ENCODE results near the gene SACM1L.
"Not testable (repeated sequence)": the region's sequence is repeated elsewhere in the genome, so short reads cannot be mapped to it uniquely, and the experiment has no call there.

The SACM1L gene

DNA sequence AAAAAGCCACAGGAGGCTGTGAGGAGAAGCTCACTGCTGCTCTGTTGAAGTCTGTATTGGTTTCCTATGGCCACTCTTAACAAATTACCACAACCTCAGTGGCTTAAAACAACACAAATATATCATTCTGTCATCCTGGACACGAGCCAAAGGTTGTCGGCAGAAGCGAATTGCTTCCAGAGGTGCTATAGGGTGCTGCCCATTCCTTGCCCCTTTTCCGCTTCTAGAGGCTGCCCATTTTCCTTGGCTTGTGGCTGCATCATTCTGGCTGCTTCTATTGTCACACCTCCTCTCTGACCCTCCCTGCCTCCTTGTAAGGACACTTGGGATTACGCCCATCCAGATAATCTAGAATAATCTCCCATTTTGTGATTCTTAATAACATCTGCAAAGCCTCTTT, 6.4 kb upstream of the SACM1L start:
- H3K27ac ChIP-seq (ENCODE audit: low read depth, low read length) = no peak overlapping the region
- H3K4me1 ChIP-seq (ENCODE audit: control insufficient read depth, insufficient read depth, low read length) = peaks cover 18% of the 10 kb centered on the region
- no peak overlapping the region for H3K9ac ChIP-seq (ENCODE audit: low read depth, low read length)
- H3K36me3 ChIP-seq (ENCODE audit: control insufficient read depth, insufficient read depth, low read length) = peaks cover 18% of the 10 kb centered on the region
- no peak overlapping the region for H3K4me3 ChIP-seq (ENCODE audit: low read depth, low read length)
- H3K9me3 ChIP-seq (ENCODE audit: control insufficient read depth, insufficient read depth, low read length) = 0 out of 2 replicates have a peak, but pooled peaks cover 7% of the 10 kb centered on the region
- no peaks in the 10 kb centered on the region for H3K27me3 ChIP-seq (ENCODE audit: control insufficient read depth, insufficient read depth, low read length)

DNA sequence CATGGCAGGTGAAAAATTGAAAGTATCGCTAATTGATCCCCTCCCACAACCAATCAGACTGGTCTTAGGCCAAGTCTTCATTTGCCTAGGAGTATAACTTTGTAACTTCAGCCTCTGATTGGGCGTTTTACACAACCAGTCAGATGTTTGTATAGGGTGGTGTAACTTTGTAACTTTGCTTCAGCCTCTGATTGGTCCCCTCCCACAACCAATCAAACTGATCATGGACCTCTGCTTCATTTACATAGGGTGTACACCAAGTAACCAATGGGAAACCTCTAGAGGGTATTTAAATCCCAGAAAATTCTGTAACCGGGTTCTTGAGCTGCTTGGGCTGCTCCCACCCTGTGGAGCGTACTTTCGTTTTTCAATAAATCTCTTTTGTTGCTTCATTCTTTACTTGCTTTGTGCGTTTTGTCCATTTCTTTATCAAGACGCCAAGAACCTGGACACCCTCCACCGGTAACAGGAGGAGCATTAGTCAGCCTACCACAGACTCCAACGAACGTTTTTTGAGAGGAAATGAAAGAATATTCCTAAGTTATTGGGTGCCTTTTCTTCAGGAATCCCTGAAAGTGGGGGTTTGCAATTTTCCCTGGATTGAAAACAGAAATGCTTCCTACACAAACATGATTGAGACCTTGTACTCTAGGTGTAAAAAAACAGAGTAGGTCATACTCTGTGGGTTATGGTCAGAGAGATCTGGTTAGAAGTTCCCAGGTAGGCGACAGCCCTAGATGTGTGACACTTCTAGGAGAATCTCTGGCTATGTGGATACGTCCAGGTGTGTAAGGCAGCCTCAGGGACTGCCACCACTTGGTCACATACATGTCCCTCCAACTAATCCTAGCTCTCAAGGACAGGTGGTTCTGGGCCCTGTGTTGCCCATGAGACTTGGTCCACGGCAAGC, 5.5 kb upstream of the SACM1L start:
- H3K36me3 ChIP-seq (ENCODE audit: control insufficient read depth, insufficient read depth, low read length) = peaks cover 9% of the 10 kb centered on the region
- 0 out of 2 replicates have a peak, but pooled peaks cover 7% of the 10 kb centered on the region for H3K9me3 ChIP-seq (ENCODE audit: control insufficient read depth, insufficient read depth, low read length)
- peak overlapping the region; percentile 14; the same call in 1 of the 2 replicates for H3K9ac ChIP-seq (ENCODE audit: low read depth, low read length)
- peaks cover 18% of the 10 kb centered on the region for H3K4me1 ChIP-seq (ENCODE audit: control insufficient read depth, insufficient read depth, low read length)
- no peaks in the 10 kb centered on the region for H3K27me3 ChIP-seq (ENCODE audit: control insufficient read depth, insufficient read depth, low read length)
- H3K4me3 ChIP-seq (ENCODE audit: low read depth, low read length) = no peak overlapping the region
- H3K27ac ChIP-seq (ENCODE audit: low read depth, low read length) = peak overlapping the region; percentile 67

DNA sequence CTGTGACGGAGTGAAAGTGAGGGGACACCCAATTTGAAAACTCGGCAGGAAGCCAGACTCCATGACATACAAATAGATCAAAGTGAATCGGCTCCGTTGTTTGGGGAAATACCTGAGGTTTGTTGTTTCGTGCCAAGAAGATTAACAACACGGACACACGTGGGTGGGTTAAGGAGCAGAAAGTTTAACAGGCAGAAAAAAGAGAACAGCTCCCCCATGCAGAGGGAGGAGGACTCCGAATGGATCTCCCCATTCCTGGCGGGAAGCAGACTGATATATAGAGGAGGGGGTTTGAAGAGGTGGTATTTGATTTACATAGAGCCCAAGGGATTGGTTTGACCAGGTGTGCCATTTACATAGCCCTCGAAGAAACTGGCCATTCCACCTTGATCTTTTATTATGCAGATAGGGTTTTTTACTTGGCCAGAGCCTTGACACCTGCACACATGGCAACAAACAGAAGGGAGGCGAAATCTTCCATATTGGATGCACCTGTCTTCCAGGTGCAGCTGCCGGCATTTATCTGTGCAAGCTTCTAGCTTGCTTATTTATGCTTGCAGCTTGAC, 4.8 kb upstream of the SACM1L start:
- H3K4me1 ChIP-seq (ENCODE audit: control insufficient read depth, insufficient read depth, low read length) = peaks cover 18% of the 10 kb centered on the region
- H3K36me3 ChIP-seq (ENCODE audit: control insufficient read depth, insufficient read depth, low read length) = peaks cover 6% of the 10 kb centered on the region
- 0 out of 2 replicates have a peak overlapping the region, but pooled peaks have one; percentile 3 for H3K4me3 ChIP-seq (ENCODE audit: low read depth, low read length)
- H3K27ac ChIP-seq (ENCODE audit: low read depth, low read length) = peak overlapping the region; percentile 67
- no peaks in the 10 kb centered on the region for H3K27me3 ChIP-seq (ENCODE audit: control insufficient read depth, insufficient read depth, low read length)
- 0 out of 2 replicates have a peak, but pooled peaks cover 7% of the 10 kb centered on the region for H3K9me3 ChIP-seq (ENCODE audit: control insufficient read depth, insufficient read depth, low read length)
- H3K9ac ChIP-seq (ENCODE audit: low read depth, low read length) = peak overlapping the region; percentile 14; the same call in 1 of the 2 replicates

DNA sequence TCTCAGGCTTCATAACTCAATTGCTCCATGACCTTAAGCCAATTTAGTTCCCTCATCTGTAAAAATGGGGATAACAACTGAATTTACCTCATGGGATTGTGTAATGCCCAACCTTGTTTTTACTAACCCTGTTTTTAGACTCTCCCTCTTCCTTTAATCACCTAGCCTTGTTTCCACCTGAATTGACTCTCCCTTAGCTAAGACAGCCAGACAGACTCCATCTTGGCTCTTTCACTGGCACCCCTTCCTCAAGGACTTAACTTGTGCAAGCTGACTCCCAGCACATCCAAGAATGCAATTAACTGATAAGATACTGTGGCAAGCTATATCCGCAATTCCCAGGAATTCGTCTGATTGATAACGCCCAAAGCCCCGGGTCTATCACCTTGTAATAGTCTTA, 3.5 kb upstream of the SACM1L start:
- not testable (repeated sequence) for H3K27me3 ChIP-seq (ENCODE audit: control insufficient read depth, insufficient read depth, low read length); H3K9me3 ChIP-seq (ENCODE audit: control insufficient read depth, insufficient read depth, low read length); H3K9ac ChIP-seq (ENCODE audit: low read depth, low read length); H3K4me3 ChIP-seq (ENCODE audit: low read depth, low read length); H3K36me3 ChIP-seq (ENCODE audit: control insufficient read depth, insufficient read depth, low read length)
- Histone ChIP-seq H3K27ac (ENCODE audit: low read depth, low read length) (peak overlapping the region; percentile 63), H3K4me1 (ENCODE audit: control insufficient read depth, insufficient read depth, low read length) (peaks cover 23% of the 10 kb centered on the region)

DNA sequence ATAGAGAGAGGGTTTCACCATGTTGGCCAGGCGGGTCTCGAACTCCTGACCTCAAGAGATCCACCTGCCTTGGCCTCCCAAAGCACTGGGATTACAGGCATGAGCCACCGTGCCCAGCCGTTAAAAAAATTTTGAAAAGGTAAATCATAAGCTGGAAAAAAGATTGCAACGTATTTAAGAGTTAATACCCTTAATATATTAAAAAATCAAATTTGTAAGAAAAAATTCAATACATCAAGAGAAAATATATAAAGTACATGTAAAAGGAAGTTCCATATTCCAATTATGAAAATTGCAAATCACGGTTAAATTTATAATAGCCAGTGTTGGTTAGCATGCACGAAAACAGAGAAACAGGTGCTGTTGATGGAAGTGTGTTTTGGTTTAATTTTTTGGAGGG, 2.3 kb upstream of the SACM1L start:
- H3K4me3 ChIP-seq (ENCODE audit: low read depth, low read length) = no peak overlapping the region
- no peak overlapping the region for H3K9ac ChIP-seq (ENCODE audit: low read depth, low read length)
- H3K36me3 ChIP-seq (ENCODE audit: control insufficient read depth, insufficient read depth, low read length) = peaks cover 4% of the 10 kb centered on the region
- no peaks in the 10 kb centered on the region for H3K27me3 ChIP-seq (ENCODE audit: control insufficient read depth, insufficient read depth, low read length)
- H3K4me1 ChIP-seq (ENCODE audit: control insufficient read depth, insufficient read depth, low read length) = peaks cover 24% of the 10 kb centered on the region
- 0 out of 2 replicates have a peak, but pooled peaks cover 7% of the 10 kb centered on the region for H3K9me3 ChIP-seq (ENCODE audit: control insufficient read depth, insufficient read depth, low read length)
- no peak overlapping the region for H3K27ac ChIP-seq (ENCODE audit: low read depth, low read length)

DNA sequence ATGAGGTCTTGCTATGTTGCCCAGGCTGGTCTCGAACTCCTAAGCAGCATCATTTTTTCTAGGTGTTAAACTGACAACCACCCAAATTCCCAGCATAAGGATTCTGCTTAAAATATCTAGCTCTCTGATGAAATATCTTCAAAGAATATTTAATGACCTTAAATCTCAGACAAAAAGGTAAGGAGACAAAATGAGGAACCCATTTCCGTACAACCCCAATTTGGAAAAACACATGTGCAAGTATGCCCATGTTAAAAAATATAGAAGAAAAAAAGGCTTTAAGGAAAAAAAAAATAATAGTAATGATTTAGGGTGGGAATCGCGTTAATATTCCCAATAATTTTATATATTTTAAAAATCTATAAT, 1.4 kb upstream of the SACM1L start:
- Histone ChIP-seq H3K9me3 (ENCODE audit: control insufficient read depth, insufficient read depth, low read length) (0 out of 2 replicates have a peak, but pooled peaks cover 3% of the 10 kb centered on the region), H3K4me1 (ENCODE audit: control insufficient read depth, insufficient read depth, low read length) (peaks cover 29% of the 10 kb centered on the region), H3K4me3 (ENCODE audit: low read depth, low read length) (peak overlapping the region; percentile 83), H3K36me3 (ENCODE audit: control insufficient read depth, insufficient read depth, low read length) (peaks cover 12% of the 10 kb centered on the region), H3K27ac (ENCODE audit: low read depth, low read length) (no peak overlapping the region), H3K27me3 (ENCODE audit: control insufficient read depth, insufficient read depth, low read length) (no peaks in the 10 kb centered on the region), H3K9ac (ENCODE audit: low read depth, low read length) (no peak overlapping the region)

DNA sequence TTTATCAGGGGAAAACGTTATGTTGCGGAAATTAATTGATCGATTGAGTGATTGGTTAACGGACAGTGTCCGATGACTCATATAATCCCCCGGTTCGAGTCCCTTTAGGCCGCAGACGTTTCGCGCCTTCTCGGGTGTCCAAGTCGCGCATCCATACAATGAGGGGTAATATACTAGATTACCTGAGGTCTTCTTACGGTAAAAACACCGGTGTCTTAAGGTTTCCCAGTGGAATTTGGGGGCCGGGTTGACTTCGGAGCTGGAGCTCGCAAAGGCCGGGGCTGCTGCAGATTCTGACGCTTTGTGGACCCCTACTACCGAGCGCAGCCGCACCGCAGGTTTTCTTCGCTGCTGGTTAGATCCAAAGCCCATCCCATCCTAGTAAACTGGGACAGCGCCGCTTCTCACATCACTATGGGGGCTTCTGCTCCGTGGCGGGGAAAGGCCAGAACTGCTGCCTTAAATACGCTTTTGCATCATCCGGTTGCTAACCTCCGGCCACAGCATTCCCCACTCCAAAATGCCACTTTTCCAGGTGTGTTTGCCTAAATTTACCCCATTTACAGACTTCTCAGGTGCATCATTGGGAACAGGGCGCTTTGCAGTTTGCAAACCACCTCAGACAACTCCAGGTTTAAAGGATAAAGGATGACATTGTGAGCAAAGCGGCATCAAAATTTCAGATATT, 858 bp upstream of the SACM1L start:
- Histone ChIP-seq H3K4me1 (ENCODE audit: control insufficient read depth, insufficient read depth, low read length) (peaks cover 33% of the 10 kb centered on the region), H3K9ac (ENCODE audit: low read depth, low read length) (peak overlapping the region; percentile 80), H3K9me3 (ENCODE audit: control insufficient read depth, insufficient read depth, low read length) (no peaks in the 10 kb centered on the region), H3K36me3 (ENCODE audit: control insufficient read depth, insufficient read depth, low read length) (peaks cover 17% of the 10 kb centered on the region), H3K4me3 (ENCODE audit: low read depth, low read length) (peak overlapping the region; percentile 83), H3K27ac (ENCODE audit: low read depth, low read length) (peak overlapping the region; percentile 86), H3K27me3 (ENCODE audit: control insufficient read depth, insufficient read depth, low read length) (no peaks in the 10 kb centered on the region)

DNA sequence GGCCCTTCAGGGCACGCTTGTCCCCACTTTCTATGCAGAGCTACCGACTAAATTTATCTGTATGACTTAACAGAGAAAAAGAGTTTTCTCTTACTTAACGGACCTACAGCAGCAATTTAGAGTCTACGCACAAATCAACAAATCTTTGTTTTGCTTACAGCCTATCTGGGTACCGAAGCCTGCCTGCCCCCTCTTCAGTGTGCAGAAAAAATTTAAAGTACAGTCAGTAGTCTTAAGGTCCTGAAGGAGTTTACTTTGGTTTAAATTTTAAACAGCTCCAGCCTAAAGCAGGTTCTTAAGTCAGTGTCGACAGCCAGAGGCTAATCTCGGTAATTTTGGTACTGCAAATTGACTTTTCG, 570 bp downstream of the SACM1L start:
- H3K27me3 ChIP-seq (ENCODE audit: control insufficient read depth, insufficient read depth, low read length) = no peaks in the 10 kb centered on the region
- H3K9me3 ChIP-seq (ENCODE audit: control insufficient read depth, insufficient read depth, low read length) = no peaks in the 10 kb centered on the region
- H3K4me1 ChIP-seq (ENCODE audit: control insufficient read depth, insufficient read depth, low read length) = peaks cover 33% of the 10 kb centered on the region
- H3K36me3 ChIP-seq (ENCODE audit: control insufficient read depth, insufficient read depth, low read length) = peaks cover 27% of the 10 kb centered on the region
- peak overlapping the region; percentile 83 for H3K4me3 ChIP-seq (ENCODE audit: low read depth, low read length)
- H3K27ac ChIP-seq (ENCODE audit: low read depth, low read length) = peak overlapping the region; percentile 91
- peak overlapping the region; percentile 84 for H3K9ac ChIP-seq (ENCODE audit: low read depth, low read length)

DNA sequence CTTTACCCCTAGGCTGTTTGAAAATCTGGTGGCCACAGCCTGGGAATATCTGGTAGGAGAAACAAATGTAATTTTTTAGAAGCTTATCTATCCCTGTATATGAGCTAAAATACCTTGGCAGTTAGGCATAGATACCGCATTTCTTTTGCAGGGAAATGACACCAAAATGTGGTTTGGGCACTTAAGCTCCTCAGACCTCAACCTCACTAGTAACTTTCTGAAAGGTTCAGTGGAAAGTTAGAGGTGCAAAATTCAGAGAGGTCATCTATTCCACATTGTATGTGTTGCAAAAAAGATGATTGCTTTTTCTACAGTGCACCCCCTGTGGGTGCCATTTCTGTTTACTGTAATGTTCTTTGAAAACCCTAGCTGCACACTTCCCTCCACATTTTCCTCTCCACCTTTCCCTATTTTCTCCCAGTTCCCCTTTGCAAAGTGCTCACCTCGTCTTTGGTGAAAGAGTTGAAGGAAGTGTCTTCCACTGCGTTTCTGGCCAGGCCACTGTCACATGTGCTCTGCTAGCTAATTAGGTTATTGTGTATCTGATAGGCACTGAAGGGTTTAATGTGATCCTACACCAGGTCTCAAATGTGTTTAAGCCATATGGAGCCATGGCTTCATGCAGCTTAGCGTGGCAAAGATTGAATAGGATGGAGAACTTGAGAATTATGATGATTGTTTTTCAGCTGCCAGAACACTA, 1.3 kb downstream of the SACM1L start:
- peak overlapping the region; percentile 84 for H3K9ac ChIP-seq (ENCODE audit: low read depth, low read length)
- H3K4me1 ChIP-seq (ENCODE audit: control insufficient read depth, insufficient read depth, low read length) = peaks cover 26% of the 10 kb centered on the region
- peak overlapping the region; percentile 91 for H3K27ac ChIP-seq (ENCODE audit: low read depth, low read length)
- H3K4me3 ChIP-seq (ENCODE audit: low read depth, low read length) = peak overlapping the region; percentile 83
- H3K9me3 ChIP-seq (ENCODE audit: control insufficient read depth, insufficient read depth, low read length) = no peaks in the 10 kb centered on the region
- H3K27me3 ChIP-seq (ENCODE audit: control insufficient read depth, insufficient read depth, low read length) = no peaks in the 10 kb centered on the region
- H3K36me3 ChIP-seq (ENCODE audit: control insufficient read depth, insufficient read depth, low read length) = peaks cover 30% of the 10 kb centered on the region

DNA sequence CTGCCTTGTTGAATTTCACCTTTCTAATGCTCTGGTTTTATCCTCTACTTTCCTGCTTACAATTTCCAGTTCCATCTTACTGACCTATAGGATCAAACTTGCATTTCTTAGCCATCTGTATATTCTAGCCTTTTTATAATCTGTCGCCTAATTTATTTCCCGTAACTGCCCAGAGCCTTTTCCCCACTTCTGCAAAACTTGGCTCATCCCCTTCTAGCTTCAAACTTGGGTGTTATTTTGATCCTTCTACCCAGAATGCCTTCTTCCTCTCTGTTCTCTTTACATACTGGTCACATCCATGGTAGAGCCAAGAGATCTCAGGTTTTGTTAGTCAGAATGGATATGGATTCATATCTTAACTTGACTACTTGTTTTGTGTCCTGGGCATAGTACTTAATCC, 2.6 kb downstream of the SACM1L start:
- Histone ChIP-seq H3K4me3 (ENCODE audit: low read depth, low read length) (no peak overlapping the region), H3K36me3 (ENCODE audit: control insufficient read depth, insufficient read depth, low read length) (peaks cover 30% of the 10 kb centered on the region), H3K9ac (ENCODE audit: low read depth, low read length) (no peak overlapping the region), H3K27me3 (ENCODE audit: control insufficient read depth, insufficient read depth, low read length) (no peaks in the 10 kb centered on the region), H3K4me1 (ENCODE audit: control insufficient read depth, insufficient read depth, low read length) (peaks cover 24% of the 10 kb centered on the region), H3K9me3 (ENCODE audit: control insufficient read depth, insufficient read depth, low read length) (no peaks in the 10 kb centered on the region), H3K27ac (ENCODE audit: low read depth, low read length) (no peak overlapping the region)
